Hematopoietic multipotent progenitor cell (in vitro differentiated cells): ENCODE measurements around the gene ITGA2B. TPM values are rescaled to one million over a fixed set of nuclear protein-coding genes. Genes with fewer than 3 reads are reported as not detected.

Experiments
- DNase-seq, 3 donors: peaks; one replicate each; pipeline ENCODE4 v3.0.0-alpha.2; 2011 to 2015; ENCODE audit warnings: low read depth in 2 of 3, low spot score in 2 of 3
- total RNA-seq: library from RNA; depleted of rRNA; stranded (reverse); fragments of >200 nt; gene quantifications from one replicate; pipeline ENCODE4 v1.2.3, GENCODE V29; 2012

The ITGA2B gene
- total RNA-seq, result 80.8 TPM

DNA sequence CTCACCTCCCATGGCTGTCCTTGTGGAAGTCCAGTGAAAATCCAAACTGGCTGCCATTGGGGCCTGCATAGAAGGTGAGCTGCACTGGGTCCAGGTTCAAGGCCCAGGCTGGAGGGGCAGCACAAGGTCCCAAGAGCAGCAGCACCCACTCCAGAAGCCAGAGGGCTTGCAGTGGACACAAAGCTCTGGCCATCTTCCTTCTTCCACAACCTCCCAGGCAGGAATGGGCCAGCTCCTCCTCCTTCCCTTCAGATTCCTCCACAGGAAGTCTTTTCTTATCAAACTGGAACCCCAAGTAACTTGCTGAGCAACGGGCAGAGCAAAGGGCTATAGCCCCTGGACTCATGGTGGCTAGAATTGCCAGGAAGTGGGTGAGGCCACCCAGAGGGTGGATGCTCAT, at the start of gene ITGA2B:
TSS of gene ITGA2B (minus strand) at position 369 of the 400 bp plus-strand sequence. CDS start at position 193, 176 bp downstream.
- no peak for DNase-seq

DNA sequence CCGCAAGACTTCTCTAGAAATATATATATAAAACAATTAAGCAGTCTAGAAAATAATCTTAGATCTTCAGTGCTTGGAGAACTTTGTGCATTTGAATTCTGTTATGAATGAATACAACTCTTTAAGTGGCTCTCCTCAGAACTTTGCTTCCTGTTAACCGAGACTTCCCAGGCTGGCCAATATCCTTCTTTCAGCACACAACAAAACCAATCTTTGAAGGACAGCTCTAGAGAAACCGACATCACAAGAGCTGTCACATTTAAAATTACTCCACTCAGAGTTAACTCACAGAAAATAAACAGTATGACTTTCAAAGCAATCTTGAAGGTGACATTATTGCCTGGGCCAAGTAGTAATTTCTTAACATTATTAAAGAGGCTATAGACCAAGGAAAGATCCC, 49.7 kb upstream of the ITGA2B start:
- DNase-seq, result no peak

DNA sequence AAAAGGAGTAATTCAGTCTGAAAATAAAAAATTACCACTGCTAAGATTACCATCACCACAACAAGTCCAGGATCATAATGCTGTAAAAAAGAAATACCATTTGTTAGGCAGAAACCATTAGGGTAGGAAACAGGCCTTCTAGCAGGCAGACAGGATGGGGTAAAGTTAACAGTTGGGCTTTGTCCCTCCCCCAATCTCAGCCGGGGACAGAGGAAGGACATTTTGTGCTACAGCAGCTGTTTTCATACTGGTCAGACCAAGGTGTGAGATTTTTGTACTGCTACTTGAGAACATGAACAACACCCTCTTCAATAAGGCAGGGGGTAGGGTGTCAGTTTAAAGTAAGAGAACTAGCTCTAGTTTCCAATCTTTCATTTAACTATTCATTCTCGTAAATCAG, 49.2 kb upstream of the ITGA2B start:
- peak in 1 of 3 donors; percentile 3 for DNase-seq

DNA sequence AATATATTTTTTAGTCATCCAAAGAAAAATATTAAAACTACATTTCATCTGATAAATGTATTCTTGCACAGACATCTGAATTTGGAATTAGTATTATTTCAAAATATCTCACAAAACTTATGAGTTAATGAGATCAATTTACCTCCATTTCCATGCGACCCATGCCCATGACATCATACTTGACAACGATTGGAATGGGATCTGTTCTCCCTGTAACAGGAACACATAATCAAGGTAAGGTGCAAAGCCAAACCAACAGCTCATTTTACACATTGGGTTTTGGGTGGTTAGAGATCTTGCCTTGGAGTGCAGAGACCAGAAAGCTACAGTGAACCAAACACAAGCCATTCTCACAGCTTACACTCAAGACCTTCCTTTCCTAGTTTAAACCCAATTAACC, 46.9 kb upstream of the ITGA2B start:
- no peak for DNase-seq

DNA sequence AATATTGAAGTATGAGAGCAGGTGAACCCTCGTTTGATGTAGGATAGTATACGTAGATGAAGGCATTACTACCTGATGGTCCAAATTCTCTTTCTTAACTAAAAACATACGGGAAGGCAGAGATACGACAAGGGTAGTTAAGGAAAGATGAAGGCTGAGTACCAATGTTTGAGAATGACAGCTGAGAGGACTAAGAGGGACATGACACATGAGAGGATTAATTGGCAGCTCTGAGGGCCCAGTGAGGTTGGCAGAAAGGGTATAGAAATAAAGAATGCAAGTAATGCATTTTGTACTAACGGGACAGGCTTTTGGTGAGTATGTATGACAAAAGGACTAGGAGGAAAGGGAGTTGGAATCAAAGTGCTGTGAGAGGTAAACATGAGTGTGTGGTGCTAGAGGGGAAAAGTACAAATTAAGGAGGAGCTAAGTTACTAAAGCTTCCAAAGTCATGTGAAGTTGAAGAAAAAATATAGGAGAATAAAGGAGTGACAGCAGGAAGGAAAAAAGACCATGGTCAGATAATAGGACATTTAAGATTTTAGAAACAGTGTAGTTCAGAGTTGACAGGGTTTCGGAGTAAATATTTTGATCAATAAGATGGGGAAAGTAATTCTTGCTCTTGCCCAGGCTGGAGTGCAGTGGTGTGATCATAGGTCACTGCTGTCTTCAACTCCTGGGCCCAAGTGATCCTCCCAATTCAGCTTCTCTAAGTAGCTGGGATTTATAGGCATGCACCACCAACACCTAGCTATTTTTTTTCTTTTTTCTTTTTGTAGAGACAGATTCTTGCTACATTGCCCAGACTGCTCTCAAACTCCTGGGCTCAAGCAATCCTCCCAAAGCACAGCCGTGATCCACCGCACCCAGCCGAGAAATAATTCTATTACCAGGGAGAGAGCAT, 43.1 kb upstream of the ITGA2B start:
- DNase-seq, result no peak

DNA sequence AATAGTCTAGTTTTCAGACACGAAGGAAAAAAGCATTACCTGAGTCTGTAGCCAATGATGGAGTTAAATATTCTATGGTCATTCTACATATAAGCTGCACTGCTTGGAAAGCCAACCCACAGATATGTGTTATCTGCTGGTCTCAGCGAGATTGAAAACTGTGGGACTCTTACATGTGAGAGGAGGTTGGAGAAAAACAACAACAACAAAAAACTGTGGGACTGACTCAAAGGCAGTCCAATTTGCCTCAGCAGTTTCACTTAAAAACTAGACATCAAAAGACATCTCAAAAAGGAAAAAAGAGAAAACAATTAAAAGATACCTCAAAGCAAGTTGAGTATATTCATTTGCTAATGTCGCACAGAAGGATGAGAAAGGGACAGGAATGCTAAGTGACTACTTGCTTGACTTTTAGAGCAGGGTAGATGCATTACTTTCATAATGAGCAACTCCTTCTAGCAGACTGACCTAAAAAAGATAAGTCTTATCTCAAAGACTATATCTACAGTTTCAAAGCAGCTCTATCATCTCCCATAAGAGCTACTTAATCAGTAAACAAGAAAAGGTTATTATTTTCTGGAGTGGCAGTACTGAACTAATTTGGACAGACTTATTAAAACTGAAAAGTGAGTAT, 35.5 kb upstream of the ITGA2B start:
- DNase-seq, result no peak

DNA sequence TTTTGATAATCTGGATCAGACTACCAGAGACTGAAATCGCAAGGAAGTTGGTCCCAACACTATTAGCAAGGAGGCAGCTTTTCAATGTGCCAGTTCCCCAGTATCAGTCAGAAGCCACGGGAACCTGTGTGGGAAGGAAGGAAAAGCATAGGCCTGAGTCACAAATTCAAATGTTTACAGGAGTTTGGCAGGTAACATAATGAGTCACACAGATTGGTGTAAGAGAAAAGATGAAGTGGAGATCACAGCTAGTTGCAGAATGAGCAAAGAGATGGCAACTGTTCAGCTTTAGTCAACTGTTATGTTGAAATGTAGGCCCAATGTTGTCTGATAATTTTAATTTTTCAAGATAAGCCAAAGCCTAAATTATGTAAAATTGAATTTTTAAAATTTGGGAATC, 28.1 kb upstream of the ITGA2B start:
- no peak for DNase-seq

DNA sequence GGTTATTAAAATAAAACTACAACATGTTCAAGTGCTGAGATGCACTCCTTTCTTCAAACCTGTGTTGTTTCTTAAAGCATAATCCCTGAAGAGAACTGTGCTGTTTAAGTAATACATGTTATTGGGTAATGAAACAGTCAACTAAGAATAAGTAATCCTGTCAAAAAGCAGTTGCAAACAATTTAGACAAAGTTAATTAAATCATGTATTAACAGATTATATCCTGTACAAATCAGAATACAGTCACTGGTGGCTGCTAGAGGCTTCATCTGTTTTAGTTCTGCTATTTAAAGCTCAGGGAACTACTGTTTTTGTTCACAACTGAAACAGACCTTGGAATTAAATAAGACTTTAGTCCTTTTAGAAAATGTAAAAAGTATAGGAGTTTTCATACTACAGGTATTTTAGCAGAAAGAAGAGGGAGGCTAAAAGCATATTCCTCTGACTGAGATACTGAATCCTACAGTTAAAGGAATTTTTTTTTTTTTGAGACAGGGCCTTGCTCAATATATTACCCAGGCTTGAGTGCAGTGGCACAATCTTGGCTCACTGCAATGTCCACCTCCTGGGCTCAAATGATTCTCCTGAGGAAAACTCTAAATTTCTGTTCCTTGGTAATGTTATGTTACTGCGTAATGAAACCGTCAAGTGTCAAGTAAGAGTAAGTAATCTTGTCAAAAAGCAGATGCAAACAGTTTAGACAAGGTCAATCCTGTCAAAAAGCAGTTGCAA, 27.3 kb upstream of the ITGA2B start:
- DNase-seq, result no peak

DNA sequence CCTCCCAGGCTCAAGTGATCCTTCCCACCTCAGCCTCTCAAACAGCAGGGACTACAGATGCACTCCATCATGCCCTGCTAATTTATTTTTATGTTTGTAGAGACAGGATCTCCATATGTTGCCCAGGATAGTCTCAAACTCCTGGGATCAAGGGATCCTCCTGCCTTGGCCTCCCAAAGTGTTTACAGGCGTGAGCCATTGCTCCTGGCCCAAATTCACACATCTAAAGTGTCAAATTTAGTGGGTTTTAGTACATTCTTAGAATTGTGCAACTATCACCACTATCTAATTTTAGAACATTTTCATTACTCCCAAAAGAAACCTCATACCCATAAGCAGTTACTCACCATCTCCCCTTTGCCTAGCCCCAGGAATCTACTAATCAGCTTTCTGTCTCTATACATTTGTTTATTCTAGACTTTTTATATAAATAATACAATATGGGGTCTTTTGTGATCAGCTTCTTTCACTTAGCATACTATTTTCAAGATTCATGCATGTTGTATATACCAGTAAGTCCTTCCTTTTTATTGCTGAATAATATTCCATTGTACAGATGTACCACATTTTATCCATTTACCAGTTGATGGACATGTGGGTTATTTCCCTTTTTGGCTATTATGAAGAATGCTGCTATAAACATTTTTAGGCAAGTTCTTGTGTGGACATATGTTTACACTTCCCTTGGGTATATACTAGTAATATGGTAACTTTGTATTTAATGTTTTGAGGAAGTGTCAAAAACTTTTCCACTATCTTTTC, 25.1 kb upstream of the ITGA2B start:
- no peak for DNase-seq

DNA sequence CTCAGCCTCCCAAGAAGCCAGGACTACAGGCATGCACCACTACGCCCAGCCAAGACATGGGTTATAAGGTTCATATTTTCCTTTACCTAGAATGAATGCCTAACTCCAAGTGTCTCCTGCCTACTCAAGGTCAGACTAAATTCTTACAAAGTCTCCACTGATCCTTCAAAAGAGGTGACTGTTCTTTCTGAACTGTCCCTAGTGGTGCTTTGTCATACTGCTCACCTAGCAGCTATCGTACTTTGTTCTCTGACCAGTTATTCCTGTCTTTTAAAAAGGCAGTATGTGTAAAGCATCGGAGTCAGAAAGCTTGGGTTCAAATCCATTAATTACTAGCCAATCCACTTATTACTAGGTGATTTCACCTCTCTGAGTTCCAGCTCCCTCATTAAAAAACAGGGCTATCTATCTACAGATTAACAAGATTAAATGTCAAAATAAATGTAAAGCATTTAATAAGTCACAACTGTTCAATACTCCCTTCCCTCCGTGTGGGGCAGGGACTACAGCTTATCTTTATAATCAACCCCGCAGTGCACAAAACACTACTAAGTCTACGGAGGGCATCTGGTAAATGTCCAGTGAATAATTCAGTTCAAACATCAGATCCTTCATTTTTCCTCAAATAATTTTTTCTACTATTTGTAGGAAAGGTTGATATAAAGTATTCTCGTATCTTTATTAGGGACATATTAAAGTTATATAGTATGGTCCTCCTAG, 20.0 kb upstream of the ITGA2B start:
- no peak for DNase-seq

DNA sequence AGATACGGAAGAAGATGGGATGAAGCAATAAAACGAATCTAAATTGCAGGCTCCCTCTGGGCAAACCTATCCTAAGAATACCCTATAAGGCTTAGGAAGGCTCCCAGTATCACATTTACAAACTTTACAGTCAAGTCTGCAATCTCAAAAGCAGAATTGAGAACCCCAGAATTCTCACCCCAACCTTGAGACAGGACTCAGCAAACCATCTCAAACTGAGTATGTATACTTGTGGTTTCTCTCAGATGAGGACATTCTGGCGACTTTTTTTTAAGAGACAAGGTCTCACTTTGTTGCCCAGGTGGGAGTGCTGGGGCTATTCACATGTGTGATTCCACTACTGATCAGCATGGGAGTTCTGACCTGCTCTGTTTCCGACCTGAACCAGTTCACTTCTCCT, 19.3 kb upstream of the ITGA2B start:
- no peak for DNase-seq

DNA sequence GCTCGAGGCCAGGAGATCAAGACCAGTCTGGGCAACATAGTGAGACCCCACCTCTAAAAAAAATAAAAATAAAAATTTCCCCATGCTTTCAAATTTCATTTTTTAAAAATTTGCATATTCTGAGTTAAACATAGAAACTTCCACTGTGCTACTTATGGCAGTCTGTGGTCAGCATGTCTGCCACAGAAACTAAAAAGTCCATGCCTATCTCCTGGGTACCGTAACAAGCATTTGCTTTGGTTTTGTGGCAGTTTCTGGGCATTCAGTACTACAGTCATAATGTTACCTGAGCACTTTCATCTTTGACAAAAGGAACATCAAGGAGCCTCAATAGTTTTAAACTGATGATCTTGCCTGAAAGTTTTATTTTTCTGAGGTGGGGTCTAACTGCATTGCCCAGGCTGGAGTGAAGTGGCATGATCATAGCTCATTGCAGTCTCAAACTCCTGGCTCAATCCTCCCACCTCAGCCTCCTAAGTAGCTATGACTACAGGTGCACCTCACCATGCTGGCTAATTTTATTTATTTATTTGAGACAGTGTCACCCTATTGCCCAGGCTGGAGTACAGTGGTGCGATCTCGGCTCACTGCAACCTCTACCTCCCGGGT, 13.2 kb upstream of the ITGA2B start:
- no peak for DNase-seq

DNA sequence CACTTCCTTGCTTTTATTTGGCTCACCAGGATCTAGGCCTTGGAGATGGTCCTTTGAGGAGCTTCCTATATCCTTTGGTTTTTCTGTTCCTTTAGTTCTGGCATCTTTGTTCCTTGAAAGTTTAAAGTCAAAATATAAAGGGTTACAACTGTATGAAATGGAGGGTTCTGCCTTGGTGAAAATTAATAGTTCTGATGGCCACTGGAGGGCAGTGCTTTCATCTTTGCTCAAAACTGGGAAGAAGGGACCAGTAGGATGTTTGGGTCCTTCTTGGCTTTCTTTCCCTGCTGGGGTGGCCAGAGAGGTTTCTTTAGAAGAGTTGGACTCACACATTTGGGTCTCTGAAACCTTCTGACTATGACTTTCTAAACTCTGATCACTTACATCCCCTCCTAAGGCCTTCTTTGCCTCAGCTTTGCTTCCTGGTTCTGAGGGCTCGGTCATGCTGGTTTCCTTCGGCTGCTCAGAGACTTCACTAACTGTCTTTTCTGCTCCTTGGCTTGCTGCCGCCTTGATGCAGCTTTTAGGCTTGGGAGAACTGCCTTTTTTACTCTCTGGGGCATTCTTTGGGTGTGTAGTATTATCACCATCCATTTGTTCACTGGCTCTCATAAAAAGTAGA, 10.9 kb upstream of the ITGA2B start:
- peak in 2 of 3 donors; percentile 31 to 42 for DNase-seq

DNA sequence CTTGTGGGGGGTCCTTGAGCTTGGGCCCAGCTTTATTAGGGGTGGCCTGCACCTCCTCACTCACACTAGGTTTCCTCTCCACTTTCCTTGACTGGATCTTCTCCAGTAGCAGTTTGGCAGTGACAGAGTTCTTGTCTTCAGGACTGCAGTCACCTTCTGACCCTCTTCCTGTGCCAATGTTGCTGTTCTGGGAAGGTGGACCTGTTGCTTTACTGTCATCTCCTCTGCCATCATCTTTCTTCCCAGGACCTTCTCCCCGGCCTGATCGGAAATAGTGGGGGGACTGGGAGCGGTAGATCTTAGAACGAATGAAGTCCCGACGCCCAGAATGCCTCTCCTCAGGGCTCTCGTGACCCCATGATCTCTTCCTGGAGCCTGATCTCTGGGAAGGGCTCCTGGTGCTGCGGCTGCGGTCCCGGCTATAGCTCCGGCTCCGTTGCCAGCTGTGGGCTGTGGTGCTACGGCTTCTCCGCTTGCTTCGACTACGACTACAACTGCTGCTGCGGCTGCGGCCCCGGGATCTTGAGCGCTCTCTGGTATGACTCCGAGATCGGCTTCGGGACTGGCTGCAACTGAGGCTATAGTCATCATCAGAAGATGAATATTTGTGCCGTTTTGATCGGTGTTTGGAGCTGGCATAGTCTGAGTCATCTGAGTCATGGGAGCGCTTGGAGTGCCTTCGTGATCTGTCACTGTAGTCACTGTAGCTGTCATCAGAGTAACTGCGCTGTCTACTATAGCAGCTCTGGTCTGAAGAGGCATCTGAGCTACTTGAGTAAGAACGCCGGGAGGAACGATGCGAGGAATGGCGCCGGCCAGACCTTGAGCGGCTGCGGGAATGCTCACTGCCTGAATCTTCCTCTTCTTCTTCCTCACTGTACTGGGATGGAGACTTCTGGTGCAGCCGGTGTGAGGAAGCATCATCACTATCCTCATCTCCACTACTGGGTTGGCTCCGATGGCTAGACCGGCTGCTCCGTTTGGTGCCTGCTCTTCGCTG, 9.5 kb upstream of the ITGA2B start:
- DNase-seq, result no peak

DNA sequence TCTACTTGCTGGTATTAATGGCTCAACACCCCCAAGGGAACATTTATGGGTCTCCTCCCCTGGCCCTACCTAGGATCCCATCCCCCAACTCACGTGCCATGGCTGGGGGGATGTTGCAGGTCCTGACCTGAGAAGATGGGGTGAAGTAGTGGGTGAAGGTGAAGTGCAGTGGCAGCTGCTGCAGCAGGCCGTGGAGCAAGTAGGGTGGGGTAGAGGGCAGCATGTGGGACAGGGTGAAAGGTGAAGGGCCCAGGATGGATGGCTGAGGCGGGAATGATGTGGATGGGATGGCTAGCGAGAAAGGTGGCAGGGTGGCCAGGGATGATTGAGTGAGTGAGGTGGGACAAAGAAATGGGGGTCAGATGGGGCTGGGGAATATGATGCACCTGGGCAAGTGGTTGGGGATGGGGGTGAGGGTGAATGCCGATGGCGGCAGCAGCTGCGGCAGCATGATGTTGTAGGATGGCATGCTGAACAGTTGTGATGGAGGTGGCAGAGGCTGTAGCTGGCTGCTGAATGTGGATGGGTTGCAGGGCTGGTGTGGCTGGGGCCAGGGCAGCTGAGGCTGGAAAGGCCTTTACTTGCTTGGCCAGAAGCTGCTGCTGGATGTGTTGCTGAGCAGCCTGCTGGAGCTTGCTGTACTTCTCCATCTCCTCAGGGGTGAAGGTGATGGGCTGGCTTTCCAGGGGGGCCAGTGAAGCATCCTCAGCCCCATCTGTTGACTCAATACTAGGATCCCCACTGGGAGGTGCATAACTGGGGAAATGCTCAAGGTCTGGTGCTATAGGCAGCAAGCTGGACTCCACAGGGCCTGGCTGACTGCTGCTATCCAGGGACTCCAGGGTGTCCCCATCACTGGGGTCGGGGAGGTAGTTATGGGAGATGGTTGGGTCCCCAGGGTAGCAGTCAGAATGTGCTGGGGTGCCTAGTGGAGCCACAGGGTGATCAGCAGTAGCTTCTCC, 8.3 kb upstream of the ITGA2B start:
- DNase-seq, result no peak

DNA sequence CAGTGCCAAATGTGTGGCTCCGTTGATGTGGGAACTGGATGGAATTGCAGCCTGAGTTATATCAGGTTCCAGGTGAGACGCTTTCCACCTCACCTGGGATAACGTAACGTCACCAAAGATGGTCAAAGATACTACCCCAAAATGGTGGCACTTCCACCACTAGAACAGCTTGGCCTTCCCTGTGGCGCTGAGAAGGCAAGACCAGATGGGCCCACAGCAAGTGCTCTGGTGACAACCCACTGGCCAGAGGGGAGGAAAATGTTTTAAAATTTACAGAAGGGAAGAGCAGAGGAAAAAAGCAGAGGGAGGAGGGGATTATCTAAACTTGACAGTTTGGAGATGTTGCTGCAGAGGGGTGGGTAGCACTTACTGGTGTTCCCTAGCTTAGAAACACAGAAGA, 7.5 kb upstream of the ITGA2B start:
- no peak for DNase-seq

DNA sequence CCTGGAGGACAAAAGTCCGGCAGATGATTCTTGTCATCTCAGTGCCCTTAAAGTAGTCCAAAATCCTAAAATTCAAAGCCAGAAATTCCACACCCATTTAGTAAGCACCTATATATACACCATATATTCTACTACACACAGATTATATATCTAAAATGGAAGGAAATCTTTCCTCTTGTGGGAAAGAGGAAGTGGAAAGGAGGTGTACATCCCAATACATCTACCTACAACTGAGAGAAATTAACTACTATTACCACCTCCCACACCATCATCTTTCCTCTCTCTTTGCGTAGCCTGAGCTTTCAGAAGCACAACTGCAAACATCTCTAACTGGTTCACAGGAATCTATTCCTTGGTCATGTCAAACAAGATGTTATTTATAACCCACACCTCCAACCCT, 5.4 kb upstream of the ITGA2B start:
- no peak for DNase-seq
